Hematopoietic multipotent progenitor cell treated with erythropoietin and hydrocortisone succinate and interleukin-3 and kit ligand, for 8 days (in vitro differentiated cells): ENCODE results near the gene TGM4.

Source experiments
- DNase-seq: peaks from one replicate; pipeline ENCODE4 v3.0.0-alpha.2; 2015

TGM4 gene

DNA sequence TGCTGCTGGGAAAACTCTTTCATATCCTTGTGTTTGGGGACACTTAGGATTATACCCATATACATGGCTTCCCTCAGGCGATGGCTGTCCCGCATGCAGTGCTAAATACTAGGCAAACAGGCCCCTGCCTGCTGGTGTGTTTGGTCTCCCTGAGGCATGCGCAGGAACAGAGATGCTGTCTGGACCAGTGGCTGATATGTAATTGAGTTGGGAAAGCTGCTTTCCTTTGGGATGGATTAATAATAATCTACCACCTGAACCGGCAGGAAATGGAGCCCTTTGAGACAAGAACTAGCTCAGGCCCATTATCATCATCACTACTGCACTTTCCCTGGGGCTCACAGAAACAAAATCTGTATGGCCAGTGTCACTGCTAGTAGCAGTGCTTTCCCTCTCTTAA lies 83.6 kb downstream of the TGM4 start:
- no peak for DNase-seq

DNA sequence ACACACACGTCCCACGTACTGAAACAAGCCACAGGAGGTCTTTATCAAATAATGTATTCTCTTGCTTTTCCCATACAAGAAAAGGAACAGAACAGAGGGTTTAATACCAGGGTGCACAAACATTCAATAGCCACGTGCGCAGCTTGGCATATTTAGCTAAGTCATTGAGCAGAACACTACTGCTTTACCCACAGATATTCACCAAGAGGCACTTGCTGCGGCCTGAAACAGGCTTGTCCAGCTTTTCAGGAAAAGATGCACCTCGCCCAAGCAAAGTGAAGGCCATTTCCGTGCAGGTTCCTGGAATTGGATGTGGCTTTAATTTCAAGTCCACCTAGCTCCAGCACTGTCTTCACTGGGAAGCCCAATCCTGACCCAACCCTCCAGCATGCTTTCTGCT lies 84.0 kb downstream of the TGM4 start:
- no peak for DNase-seq

DNA sequence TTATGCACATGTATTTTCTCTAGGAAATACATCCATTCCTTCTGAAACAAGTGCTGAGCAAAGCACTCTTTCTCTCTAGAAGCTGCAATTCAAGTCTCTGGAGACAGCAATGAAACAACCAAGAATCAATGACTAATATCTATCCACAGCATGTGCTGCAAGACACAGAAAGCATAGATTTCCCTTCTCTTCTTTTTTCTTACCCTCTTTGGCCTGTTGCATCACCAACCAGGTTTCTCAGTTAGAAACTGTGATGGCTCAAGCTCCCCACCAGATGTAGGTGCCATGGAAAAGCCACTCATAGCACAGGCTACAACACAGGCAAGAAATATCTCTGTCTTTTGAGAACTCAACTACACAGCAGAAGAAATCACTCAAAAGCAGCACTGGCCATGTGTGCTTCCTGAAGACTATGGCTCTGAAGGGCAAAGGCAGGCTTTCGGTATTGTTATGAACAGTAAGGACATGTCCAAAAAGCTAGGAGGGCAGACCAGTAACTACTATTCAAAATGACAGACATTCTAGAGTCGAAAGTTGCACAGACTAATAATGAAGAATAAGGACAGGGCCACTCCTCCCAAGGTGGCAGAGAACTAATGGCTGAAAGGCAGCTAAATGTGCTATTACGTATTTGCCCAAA lies 86.1 kb downstream of the TGM4 start:
- DNase-seq: no peak

DNA sequence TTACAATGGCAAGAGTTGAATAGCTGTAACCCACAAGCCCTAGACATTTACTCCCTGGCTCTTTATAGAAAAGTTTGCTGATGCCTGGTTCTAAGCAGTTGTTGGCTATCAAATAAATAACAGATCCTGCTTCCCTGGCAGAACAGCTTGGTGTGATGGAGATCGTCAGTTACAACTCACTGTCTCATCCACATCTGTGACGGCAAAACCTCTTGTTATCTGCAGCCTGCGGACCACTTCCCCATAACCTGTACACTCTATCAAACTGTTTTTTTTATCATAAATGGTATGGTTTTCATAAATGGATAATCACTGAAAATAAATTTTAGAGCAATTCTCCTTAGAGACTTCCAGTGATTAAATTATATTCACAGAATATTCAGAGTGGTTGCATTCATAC lies 87.5 kb downstream of the TGM4 start:
- no peak for DNase-seq

DNA sequence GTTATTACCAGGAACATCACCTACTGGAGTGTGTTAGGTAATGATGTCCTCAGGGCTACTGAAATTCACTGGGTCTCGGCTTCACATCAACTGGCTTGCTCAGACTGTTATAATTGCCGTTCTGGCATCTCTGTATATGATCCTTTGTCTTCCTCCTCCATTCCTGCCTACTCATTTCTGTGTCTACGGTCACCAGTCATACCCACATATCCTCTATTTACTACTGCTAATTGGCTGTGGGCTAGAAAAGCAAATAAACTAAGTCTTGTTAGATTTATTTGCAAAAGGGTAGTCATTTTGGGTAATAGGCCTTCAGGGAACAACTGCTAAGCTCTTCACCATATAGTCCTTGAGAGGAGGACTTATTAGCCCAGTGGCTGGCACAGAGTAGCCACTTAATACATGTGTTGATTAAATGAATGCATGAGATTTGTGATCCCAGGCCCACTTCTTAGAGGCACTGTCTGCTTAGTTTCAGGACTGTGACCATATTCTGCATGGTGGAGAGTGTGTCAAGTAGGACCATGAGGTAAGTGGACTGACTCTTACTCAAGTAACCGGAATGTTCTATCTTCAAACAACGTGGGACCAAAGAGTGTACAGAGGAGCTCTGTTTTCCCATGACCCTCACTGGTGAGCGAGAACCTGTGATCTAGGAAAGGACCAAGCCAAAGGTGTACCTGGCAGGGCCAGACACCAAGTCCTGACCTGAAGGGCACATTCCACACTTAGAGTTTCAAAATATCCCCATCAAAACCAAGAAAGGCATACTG lies 88.4 kb downstream of the TGM4 start:
- DNase-seq: no peak

DNA sequence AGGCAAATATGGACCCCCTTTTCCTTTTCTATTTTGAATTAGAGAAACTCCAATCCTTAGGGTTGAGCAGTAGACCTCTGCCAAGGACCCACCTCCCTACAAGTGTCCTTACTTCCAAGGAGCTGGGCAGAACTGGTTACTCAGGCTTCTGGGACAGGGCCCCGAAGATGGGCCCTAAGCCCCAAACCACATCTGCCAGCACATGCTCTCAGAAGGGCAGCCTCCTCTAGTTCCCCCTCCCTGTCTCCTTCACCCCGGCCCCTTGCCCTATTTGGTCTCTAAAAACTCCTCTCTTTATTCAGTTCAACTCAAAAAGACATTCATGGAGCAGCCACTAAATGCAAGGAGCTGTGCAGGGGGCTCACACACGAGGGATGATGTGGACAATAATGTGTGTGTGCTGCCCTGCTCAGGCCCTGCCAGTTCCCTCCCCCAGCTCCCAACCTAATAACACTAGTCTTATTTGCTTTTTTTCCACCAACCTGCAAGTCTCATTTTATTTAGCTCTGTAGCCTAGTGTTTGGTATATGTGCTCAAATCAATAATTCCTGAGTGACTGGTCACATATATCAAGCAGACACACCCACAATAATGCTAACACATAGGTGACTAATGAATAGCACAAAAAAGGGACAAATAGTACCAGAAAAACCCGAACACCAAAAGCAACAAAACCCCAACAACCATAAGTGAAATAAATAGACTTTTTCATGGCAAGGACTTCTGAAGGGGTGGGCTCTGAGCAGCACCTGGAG lies 89.3 kb downstream of the TGM4 start:
- DNase-seq: no peak
